ENCODE measurements around the gene NFYA. TPM values are rescaled to one million over a fixed set of nuclear protein-coding genes. Genes with fewer than 3 reads are reported as not detected.
A peak's percentile ranks its signal among the peaks of the same experiment; 100 is the strongest.

The NFYA gene
- total RNA-seq, 1 donor from 2014 or later = 23.9 TPM

GRCh38 chr6:41028561-41029412 lies 44.0 kb upstream of the NFYA start:
- no peak for DNase-seq
- H3K27ac ChIP-seq = peak overlapping the region; percentile 82
- no peaks in the 10 kb centered on the region for H3K27me3 ChIP-seq
- TF ChIP-seq CTCF (IDR thresholded peaks at IDR 0.05) = no peak
- peak overlapping the region; percentile 62 for H3K4me3 ChIP-seq
- H3K9me3 ChIP-seq = no peaks in the 10 kb centered on the region
- peaks cover 12% of the 10 kb centered on the region for H3K4me1 ChIP-seq
- intact Hi-C loops (cut with DNase I) = no loop called here
- no peaks in the 10 kb centered on the region for H3K36me3 ChIP-seq
- peak; percentile 65 for ATAC-seq

GRCh38 chr6:41032830-41033229 lies 39.9 kb upstream of the NFYA start:
- no peaks in the 10 kb centered on the region for H3K36me3 ChIP-seq
- no peak overlapping the region for H3K27ac ChIP-seq
- H3K4me1 ChIP-seq = peaks cover 6% of the 10 kb centered on the region
- no peak for ATAC-seq
- no peaks in the 10 kb centered on the region for H3K27me3 ChIP-seq
- intact Hi-C loops (cut with DNase I) = no loop called here
- TF ChIP-seq CTCF (IDR thresholded peaks at IDR 0.05) = no peak
- H3K4me3 ChIP-seq = no peak overlapping the region
- no peaks in the 10 kb centered on the region for H3K9me3 ChIP-seq
- DNase-seq = no peak

- DNase-seq (no peak), ATAC-seq (no peak)
- Histone ChIP-seq H3K27ac (no peak overlapping the region), H3K4me1 (no peaks in the 10 kb centered on the region), H3K4me3 (no peak overlapping the region), H3K36me3 (no peaks in the 10 kb centered on the region), H3K27me3 (no peaks in the 10 kb centered on the region), H3K9me3 (no peaks in the 10 kb centered on the region)
- TF ChIP-seq CTCF (IDR thresholded peaks at IDR 0.05) = no peak
- intact Hi-C loops (cut with DNase I) = no loop called here
These were observed 39.0 kb upstream of the NFYA start for GRCh38 chr6:41033776-41034175.

GRCh38 chr6:41036186-41036585 lies 36.6 kb upstream of the NFYA start:
- no peak overlapping the region for H3K4me3 ChIP-seq
- no peak for DNase-seq
- H3K4me1 ChIP-seq = no peaks in the 10 kb centered on the region
- H3K9me3 ChIP-seq = no peaks in the 10 kb centered on the region
- H3K27ac ChIP-seq = no peak overlapping the region
- intact Hi-C loops (cut with DNase I) = no loop called here
- H3K36me3 ChIP-seq = no peaks in the 10 kb centered on the region
- no peaks in the 10 kb centered on the region for H3K27me3 ChIP-seq
- no peak for ATAC-seq
- no peak for TF ChIP-seq CTCF (IDR thresholded peaks at IDR 0.05)

- Histone ChIP-seq H3K27me3 (no peaks in the 10 kb centered on the region), H3K36me3 (no peaks in the 10 kb centered on the region), H3K4me3 (no peak overlapping the region), H3K9me3 (no peaks in the 10 kb centered on the region), H3K27ac (no peak overlapping the region), H3K4me1 (no peaks in the 10 kb centered on the region)
- TF ChIP-seq CTCF (IDR thresholded peaks at IDR 0.05) = no peak
- DNase-seq (no peak), ATAC-seq (no peak)
- intact Hi-C loops (cut with DNase I) = no loop called here
These were observed 36.2 kb upstream of the NFYA start for GRCh38 chr6:41036601-41037000.

Measured in upper lobe of right lung (tissue), 1 donor.